Epithelial cell of esophagus (primary cell): ENCODE data around the gene PBX1.
"Not testable (repeated sequence)": the region's sequence is repeated elsewhere in the genome, so short reads cannot be mapped to it uniquely, and the experiment has no call there.

Source experiments
- DNase-seq: peaks from one replicate; pipeline ENCODE4 v3.0.0; 2010; ENCODE audit warnings: low read depth
- H3K4me3 ChIP-seq: 2 replicates; pipeline ENCODE4 v1.5.1; 2011; ENCODE audit warnings: mild to moderate bottlenecking, low read length, control low read depth
- CTCF ChIP-seq: IDR thresholded peaks from 2 replicates; pipeline ENCODE4 v1.5.1; 2011; ENCODE audit warnings: low read depth, mild to moderate bottlenecking, low read length, control low read depth, inconsistent platforms; ENCODE audit not compliant: insufficient read depth; ENCODE audit errors: missing control alignments

The PBX1 gene

GRCh38 chr1:164599272-164599671 is 40.3 kb downstream of the PBX1 start:
- no peak overlapping the region for H3K4me3 ChIP-seq
- DNase-seq: no peak
- TF ChIP-seq CTCF: no peak

GRCh38 chr1:164601399-164602100 is 42.6 kb downstream of the PBX1 start:
- no peak for TF ChIP-seq CTCF
- no peak for DNase-seq
- H3K4me3 ChIP-seq: no peak overlapping the region

GRCh38 chr1:164602101-164602422 is 43.1 kb downstream of the PBX1 start:
- peak overlapping the region; percentile 38 for H3K4me3 ChIP-seq
- no peak for TF ChIP-seq CTCF
- peak; percentile 95 for DNase-seq

- DNase-seq: peak; percentile 37
- H3K4me3 ChIP-seq: peak overlapping the region; percentile 38
- no peak for TF ChIP-seq CTCF
Measured at GRCh38 chr1:164602480-164603093, 43.6 kb downstream of the PBX1 start.

GRCh38 chr1:164603805-164604204 is 44.8 kb downstream of the PBX1 start:
- DNase-seq: not testable (repeated sequence)

GRCh38 chr1:164604541-164604940 is 45.6 kb downstream of the PBX1 start:
- no peak for TF ChIP-seq CTCF
- no peak for DNase-seq
- H3K4me3 ChIP-seq: no peak overlapping the region

More at GRCh38 chr1:164603805-164604204, 44.8 kb downstream of the PBX1 start:
- not testable (repeated sequence) for H3K4me3 ChIP-seq

- TF ChIP-seq CTCF: no peak
- DNase-seq: no peak
- H3K4me3 ChIP-seq: no peak overlapping the region
Measured at GRCh38 chr1:164605254-164606091, 46.5 kb downstream of the PBX1 start.
